HG03135 (cell line): ENCODE results near the gene HIVEP3.

ENCODE experiments used
- ATAC-seq: cut with Tn5 transposase; IDR thresholded peaks from one replicate; pipeline ENCODE4 v1.9.1; 2021; ENCODE audit warnings: mild to moderate bottlenecking, moderate library complexity; ENCODE audit not compliant: unreplicated experiment

Gene HIVEP3

GRCh38 chr1:41495210-41495948, 423.3 kb downstream of the HIVEP3 start:
- ATAC-seq, result no peak

DNA sequence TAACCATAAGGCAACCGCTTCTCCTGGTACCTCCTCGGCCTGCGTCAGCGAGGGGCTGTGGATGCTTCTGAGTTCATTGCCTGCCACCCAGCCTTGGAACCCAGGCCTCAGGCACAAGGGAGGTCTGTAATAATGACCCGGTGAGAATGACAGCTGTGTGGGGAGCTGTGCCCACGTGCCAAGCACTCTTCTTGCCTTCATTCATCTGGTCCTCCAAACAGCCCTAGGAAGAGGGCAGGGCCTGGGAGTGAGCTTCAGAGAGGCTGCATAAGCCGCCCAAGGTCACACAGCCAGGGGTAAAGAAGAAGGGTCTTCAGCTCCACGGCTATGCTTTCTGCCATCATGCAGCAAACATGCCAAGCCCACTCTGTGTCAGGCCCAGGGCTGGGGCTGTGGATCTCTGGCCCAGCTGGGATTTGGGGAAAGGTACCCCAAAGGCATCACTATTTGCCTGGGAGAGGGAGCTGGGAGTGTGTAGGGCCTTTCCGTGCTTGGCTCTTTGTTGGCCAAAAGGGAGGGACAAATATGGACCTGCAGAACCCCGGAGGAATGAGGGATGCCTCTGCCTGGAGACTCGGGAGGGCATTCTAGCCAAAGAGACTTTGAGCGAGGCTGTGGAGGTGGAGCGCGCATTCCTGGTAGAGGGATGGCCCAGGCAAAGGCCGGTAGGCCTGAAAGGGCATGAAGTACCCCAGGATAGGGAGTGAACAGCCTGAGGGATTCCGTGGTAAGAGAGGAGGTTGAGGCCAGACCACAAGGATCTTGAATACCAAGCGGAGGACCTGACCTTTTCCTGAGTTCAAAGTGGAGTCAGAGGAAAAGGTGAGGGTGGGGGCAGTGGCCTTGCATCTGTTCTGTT, 424.1 kb downstream of the HIVEP3 start:
- no peak for ATAC-seq

- ATAC-seq, result no peak
Measured at GRCh38 chr1:41493626-41494350, 424.9 kb downstream of the HIVEP3 start.

DNA sequence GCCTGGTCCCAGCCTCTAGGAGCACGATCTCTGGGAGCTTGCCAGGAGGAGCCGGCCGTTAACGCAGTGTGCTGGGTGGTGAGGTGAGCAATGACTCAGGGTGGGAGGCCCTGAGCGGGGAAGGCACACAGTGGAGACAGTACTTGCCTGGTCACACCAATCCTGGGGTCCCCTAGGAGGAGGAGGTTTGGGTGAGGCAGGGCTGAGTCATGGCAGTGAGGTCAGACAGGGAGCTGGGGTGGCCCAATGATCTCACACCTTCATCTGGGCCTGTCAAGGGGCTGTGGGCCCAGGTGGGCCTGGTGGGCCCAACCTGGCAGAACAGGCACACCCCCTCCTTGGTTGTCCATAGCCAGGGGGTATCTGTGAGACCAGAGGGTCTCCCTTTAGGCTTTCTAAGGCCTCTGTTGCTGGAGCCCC, 425.6 kb downstream of the HIVEP3 start:
- no peak for ATAC-seq

DNA sequence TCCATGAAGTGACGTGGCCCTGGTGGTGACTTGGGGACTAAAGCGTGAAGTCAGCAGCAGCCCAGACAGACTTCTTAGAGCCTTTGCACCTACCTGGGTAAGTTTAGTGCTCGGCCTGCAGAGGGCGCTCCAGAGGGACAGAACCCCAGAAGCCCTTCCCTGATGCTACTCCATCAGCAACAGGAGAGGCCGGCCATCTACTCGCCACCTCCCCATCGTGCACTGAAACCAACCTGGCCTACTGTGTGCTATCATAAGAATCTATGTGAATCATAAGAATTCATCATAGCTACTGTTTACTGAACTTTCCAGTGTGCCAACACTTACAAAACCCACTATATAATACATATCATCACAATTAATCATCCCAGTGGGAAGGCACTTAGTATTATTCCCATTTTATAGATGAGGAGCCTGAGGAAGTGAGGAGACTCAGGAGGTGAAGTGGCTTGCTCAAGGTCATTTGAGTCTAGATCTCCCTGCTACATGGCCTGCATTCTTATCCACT, 426.3 kb downstream of the HIVEP3 start:
- no peak for ATAC-seq

DNA sequence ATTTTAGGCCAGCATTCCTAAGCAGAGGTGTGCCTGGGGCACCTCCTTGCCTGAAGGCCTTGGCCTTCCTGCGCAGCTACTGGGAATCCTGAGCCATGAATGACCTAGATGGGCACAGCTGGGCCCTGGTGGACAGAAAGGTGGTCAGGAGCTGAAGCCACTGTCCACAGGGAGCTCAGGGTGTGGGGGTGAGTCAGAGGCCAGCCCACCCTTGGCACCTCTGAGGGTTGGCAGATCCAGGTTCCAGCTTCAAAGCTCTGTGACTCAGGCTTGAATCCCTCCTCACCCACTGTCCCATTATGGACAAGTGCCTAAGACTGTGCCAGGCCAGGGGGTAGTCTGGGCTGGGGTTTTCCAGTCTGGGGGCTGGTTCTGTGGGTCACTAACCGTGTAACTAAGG, 427.8 kb downstream of the HIVEP3 start:
- ATAC-seq, result no peak

- no peak for ATAC-seq
Measured at GRCh38 chr1:41489561-41489960, 429.2 kb downstream of the HIVEP3 start.

GRCh38 chr1:41488040-41488951, 430.4 kb downstream of the HIVEP3 start:
- no peak for ATAC-seq

GRCh38 chr1:41487126-41488039, 431.3 kb downstream of the HIVEP3 start:
- ATAC-seq, result no peak

GRCh38 chr1:41486371-41487125, 432.2 kb downstream of the HIVEP3 start:
- no peak for ATAC-seq

DNA sequence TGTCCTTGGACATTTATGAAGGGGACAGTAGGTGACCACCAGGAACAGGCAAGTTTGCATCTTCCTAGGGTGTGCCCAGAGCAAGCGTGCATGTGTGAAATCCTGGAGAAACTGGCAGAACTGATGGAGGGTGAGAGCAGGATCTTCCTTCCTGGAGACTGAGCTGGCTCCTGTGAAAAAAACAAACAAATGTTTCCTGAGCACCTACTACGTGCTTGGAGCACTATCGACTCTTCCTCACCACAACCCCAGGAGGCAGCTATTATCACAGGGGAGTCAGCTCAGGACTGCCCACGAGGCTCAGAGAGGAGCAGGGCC, 432.7 kb downstream of the HIVEP3 start:
- ATAC-seq, result no peak

- ATAC-seq, result no peak
Measured at GRCh38 chr1:41485605-41486004, 433.1 kb downstream of the HIVEP3 start.

GRCh38 chr1:41484402-41485241, 434.1 kb downstream of the HIVEP3 start, which contains the start of gene EDN2:
Gene EDN2 (minus strand): TSS chr1:41484683. CDS start chr1:41484601, 82 bp downstream.
- ATAC-seq, result no peak

- ATAC-seq, result no peak
Measured at GRCh38 chr1:41483960-41484401, 434.7 kb downstream of the HIVEP3 start.

GRCh38 chr1:41483001-41483850, 435.5 kb downstream of the HIVEP3 start:
- ATAC-seq, result no peak

GRCh38 chr1:41482001-41482765, 436.5 kb downstream of the HIVEP3 start:
- no peak for ATAC-seq
